ENCODE data around the gene TLE7. TPM values are rescaled to one million over a fixed set of nuclear protein-coding genes. Genes with fewer than 3 reads are reported as not detected.

The TLE7 gene
- total and polyA plus RNA-seq, 2 of the 4 experiments (the other 2 are of a cell fraction): not detected

DNA sequence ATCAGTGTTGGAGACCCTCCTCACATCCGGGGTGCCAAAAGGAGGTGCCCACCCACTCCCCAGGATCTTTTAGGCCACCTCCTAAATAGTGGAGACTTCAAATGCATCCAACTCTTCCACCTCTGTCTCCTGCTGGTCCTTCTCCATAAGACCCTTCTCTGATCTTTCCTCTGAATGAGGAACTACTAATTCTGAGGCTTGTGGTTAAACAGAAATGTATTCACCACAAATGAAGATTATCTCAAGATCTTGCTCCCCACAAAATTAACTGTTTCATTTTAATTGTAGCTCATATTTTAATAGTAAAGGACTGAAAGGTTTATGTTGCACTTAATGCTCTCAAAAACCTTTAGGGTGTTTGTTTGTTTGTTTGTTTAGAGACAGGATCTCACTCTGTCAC, 34.1 kb downstream of the TLE7 start:
- intact Hi-C loops (cut with micrococcal nuclease): no loop called here
- no CpG with 5 or more reads among the region's 1 CpG for WGBS, 2 experiments (ENCODE audit: extremely low coverage in 2 of 2, insufficient read length in 1 of 2)
- no TSS peak for BruUV-seq (replicated peaks)

More for the DNA sequence above, 34.1 kb downstream of the TLE7 start:
- ATAC-seq (ENCODE audit: low read depth) (no peak), DNase-seq (no peak)
- Histone ChIP-seq H3K36me3 (ENCODE audit: control insufficient read depth, insufficient read depth, low read length) (no peaks in the 10 kb centered on the region), H2BK15ac (ENCODE audit: low read depth, low read length) (no peak overlapping the region), H3K27ac (ENCODE audit: insufficient read depth, low read length) (no peak overlapping the region), H2AFZ (replicated peaks; ENCODE audit: low read length, poor library complexity) (no peak overlapping the region), H3K9me3 (ENCODE audit: control insufficient read depth, insufficient read depth, low read length) (no peaks in the 10 kb centered on the region), H3K4me3 (ENCODE audit: insufficient read depth, low read depth, low read length) (no peak overlapping the region), H2BK120ac (ENCODE audit: low read depth, low read length) (no peak overlapping the region), H2AK5ac (ENCODE audit: low read depth, low read length) (no peak overlapping the region), H2BK5ac (ENCODE audit: low read depth, low read length, poor library complexity, severe bottlenecking) (no peak overlapping the region), H4K5ac (ENCODE audit: low read depth, low read length) (no peak overlapping the region), H3K56ac (ENCODE audit: extremely low read depth, insufficient read depth, low read length) (no peak overlapping the region), H3K18ac (ENCODE audit: low read depth, low read length) (no peak overlapping the region), H3K9ac (ENCODE audit: low read depth, low read length) (no peak overlapping the region), H3K4me2 (ENCODE audit: low read depth, low read length) (no peak overlapping the region), H4K91ac (ENCODE audit: insufficient read depth, low read depth, low read length) (no peak overlapping the region), H3K23ac (ENCODE audit: low read depth, low read length) (no peak overlapping the region), H4K8ac (ENCODE audit: low read depth in 2 of 2, low read length in 2 of 2) (no peak overlapping the region), H2AK9ac (replicated peaks; ENCODE audit: low read depth, low read length, poor library complexity) (no peak overlapping the region), H3K4ac (ENCODE audit: low read depth, low read length) (no peak overlapping the region), H3K79me1 (ENCODE audit: low read depth in 1 of 2, low read length in 2 of 2) (no peaks in the 10 kb centered on the region), H3K9me1 (ENCODE audit: insufficient read depth, low read length) (no peaks in the 10 kb centered on the region), H3K27me3 (ENCODE audit: control insufficient read depth, insufficient read depth, low read length) (peaks cover 14% of the 10 kb centered on the region), H3K14ac (replicated peaks; ENCODE audit: low read depth, low read length) (no peak overlapping the region), H4K20me1 (ENCODE audit: insufficient read depth, low read length) (no peaks in the 10 kb centered on the region), H2BK20ac (ENCODE audit: low read depth, low read length) (no peak overlapping the region), H3K4me1 (ENCODE audit: control insufficient read depth, insufficient read depth, low read length) (no peaks in the 10 kb centered on the region)
- TF ChIP-seq RCOR1 (IDR thresholded peaks at IDR 0.05; ENCODE audit: insufficient replicate concordance, low read length) (no peak), MAFK (IDR thresholded peaks at IDR 0.05; ENCODE audit: low read depth, low read length) (no peak), CHD1 (IDR thresholded peaks at IDR 0.05; ENCODE audit: low read depth, low read length) (no peak), CEBPB (IDR thresholded peaks at IDR 0.05; ENCODE audit: low read depth, low read length) (no peak), RAD21 (IDR thresholded peaks at IDR 0.05; ENCODE audit: low read length) (no peak), SMC3 (IDR thresholded peaks at IDR 0.05; ENCODE audit: low read depth, low read length) (no peak), POLR2A (IDR thresholded peaks at IDR 0.05; ENCODE audit: low read depth, low read length) (no peak), MAZ (IDR thresholded peaks at IDR 0.05; ENCODE audit: borderline replicate concordance, low read depth, low read length) (no peak), RFX5 (IDR thresholded peaks at IDR 0.05; ENCODE audit: low read depth, low read length) (no peak), FOS (IDR thresholded peaks at IDR 0.05; ENCODE audit: low read depth, low read length) (no peak), MXI1 (IDR thresholded peaks at IDR 0.05; ENCODE audit: borderline replicate concordance, low read depth, low read length) (no peak), NFE2L2 (IDR thresholded peaks at IDR 0.05; ENCODE audit: low read depth, low read length) (no peak), BHLHE40 (IDR thresholded peaks at IDR 0.05; ENCODE audit: low read depth, low read length) (no peak)
- TF ChIP-seq, protein P1, sequence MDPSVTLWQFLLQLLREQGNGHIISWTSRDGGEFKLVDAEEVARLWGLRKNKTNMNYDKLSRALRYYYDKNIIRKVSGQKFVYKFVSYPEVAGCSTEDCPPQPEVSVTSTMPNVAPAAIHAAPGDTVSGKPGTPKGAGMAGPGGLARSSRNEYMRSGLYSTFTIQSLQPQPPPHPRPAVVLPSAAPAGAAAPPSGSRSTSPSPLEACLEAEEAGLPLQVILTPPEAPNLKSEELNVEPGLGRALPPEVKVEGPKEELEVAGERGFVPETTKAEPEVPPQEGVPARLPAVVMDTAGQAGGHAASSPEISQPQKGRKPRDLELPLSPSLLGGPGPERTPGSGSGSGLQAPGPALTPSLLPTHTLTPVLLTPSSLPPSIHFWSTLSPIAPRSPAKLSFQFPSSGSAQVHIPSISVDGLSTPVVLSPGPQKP (IDR thresholded peaks at IDR 0.05; ENCODE audit: borderline replicate concordance, low read depth, low read length): no peak
- TF ChIP-seq, protein P2, sequence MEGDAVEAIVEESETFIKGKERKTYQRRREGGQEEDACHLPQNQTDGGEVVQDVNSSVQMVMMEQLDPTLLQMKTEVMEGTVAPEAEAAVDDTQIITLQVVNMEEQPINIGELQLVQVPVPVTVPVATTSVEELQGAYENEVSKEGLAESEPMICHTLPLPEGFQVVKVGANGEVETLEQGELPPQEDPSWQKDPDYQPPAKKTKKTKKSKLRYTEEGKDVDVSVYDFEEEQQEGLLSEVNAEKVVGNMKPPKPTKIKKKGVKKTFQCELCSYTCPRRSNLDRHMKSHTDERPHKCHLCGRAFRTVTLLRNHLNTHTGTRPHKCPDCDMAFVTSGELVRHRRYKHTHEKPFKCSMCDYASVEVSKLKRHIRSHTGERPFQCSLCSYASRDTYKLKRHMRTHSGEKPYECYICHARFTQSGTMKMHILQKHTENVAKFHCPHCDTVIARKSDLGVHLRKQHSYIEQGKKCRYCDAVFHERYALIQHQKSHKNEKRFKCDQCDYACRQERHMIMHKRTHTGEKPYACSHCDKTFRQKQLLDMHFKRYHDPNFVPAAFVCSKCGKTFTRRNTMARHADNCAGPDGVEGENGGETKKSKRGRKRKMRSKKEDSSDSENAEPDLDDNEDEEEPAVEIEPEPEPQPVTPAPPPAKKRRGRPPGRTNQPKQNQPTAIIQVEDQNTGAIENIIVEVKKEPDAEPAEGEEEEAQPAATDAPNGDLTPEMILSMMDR (conservative IDR thresholded peaks at IDR 0.05; ENCODE audit: low read depth, low read length): no peak
- TF ChIP-seq, protein P3, sequence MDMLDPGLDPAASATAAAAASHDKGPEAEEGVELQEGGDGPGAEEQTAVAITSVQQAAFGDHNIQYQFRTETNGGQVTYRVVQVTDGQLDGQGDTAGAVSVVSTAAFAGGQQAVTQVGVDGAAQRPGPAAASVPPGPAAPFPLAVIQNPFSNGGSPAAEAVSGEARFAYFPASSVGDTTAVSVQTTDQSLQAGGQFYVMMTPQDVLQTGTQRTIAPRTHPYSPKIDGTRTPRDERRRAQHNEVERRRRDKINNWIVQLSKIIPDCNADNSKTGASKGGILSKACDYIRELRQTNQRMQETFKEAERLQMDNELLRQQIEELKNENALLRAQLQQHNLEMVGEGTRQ (IDR thresholded peaks at IDR 0.05; ENCODE audit: low read depth, low read length): no peak
- ChIA-PET CTCF (no interaction called here), POLR2A (ENCODE audit: unreplicated experiment) (no interaction called here)
- in situ Hi-C loops (cut with MboI; ENCODE audit: low sequenced_read_pairs): no loop called here
- dilution Hi-C loops (cut with HindIII; ENCODE audit: low sequenced_read_pairs, unreplicated experiment): no loop called here
